Muscle layer of duodenum (tissue), 2 donors: ENCODE measurements around the gene FGF1.

ENCODE experiments used
- H3K27ac ChIP-seq: one replicate; pipeline ENCODE4 v1.7.0; 2013; ENCODE audit warnings: mild to moderate bottlenecking, low read length
- H3K27me3 ChIP-seq: one replicate; pipeline ENCODE4 v1.7.0; 2013; ENCODE audit warnings: low read depth, mild to moderate bottlenecking, control low read depth, low read length
- H3K36me3 ChIP-seq, 2 donors: one replicate each; pipeline ENCODE4 v1.7.0; 2013; ENCODE audit warnings: low read length in 2 of 2, control low read depth in 1 of 2, mild to moderate bottlenecking in 1 of 2; ENCODE audit not compliant: insufficient read depth in 2 of 2, control insufficient read depth in 1 of 2
- H3K4me1 ChIP-seq, 2 donors: one replicate each; pipeline ENCODE4 v1.7.0; 2013; ENCODE audit warnings: low read length in 2 of 2, mild to moderate bottlenecking in 2 of 2, control low read depth in 1 of 2, moderate library complexity in 1 of 2; ENCODE audit not compliant: insufficient read depth in 2 of 2, control insufficient read depth in 1 of 2
- H3K4me3 ChIP-seq, 2 donors: one replicate each; pipeline ENCODE4 v1.7.0; 2013; ENCODE audit warnings: low read length in 2 of 2, low read depth in 1 of 2, mild to moderate bottlenecking in 1 of 2
- H3K9me3 ChIP-seq, 2 donors: one replicate each; pipeline ENCODE4 v1.7.0; 2013; ENCODE audit warnings: low read length in 2 of 2, control low read depth in 1 of 2, mild to moderate bottlenecking in 1 of 2; ENCODE audit not compliant: control insufficient read depth in 1 of 2
- donor health status: healthy.

FGF1 gene

DNA sequence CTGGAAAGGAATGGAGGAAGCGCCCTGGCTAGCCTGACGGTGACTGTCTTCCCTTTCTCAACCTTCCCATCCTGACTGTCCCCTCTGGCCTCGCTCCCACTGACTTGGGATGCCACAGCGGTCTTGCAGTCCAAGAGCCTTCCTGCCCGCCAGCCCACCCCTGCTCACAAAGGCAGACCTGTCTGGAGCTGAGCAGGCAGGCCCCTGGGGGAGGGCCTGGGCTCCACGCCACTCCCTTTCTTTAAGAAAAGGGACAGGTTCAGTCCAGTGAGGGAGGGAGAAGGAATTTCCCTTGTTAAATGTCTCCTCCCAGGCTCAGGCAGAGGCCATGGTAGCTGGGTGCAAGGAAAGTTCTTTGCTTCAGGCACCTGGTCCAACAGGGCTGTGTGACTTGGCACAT is 18.1 kb downstream of the FGF1 start:
- H3K27ac ChIP-seq, result no peak overlapping the region
- peaks cover 2 to 10% of the 10 kb centered on the region in 2 donors for H3K4me1 ChIP-seq
- no peaks in the 10 kb centered on the region for H3K27me3 ChIP-seq
- H3K36me3 ChIP-seq, result no peaks in the 10 kb centered on the region
- no peaks in the 10 kb centered on the region for H3K9me3 ChIP-seq
- H3K4me3 ChIP-seq, result no peak overlapping the region

DNA sequence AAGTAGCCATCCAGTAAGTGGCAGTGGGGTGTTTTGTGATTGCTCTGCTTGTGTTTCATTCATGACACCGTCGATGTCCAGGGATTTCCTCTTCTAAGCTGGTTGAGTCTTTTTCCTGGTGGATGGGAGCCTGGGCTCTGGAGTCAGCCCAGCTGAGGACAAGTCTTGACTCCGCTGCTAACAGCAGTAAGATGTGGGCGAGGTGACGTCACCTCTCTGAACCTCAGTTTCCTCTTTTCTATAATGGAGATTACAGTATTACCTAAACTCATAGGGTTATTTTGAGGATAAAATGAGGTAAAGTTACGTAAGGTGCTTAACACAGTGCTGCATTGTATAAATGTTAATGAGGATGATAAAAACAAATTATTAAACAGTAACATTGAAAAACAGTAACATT is 21.3 kb downstream of the FGF1 start:
- no peaks in the 10 kb centered on the region for H3K36me3 ChIP-seq
- H3K27ac ChIP-seq, result no peak overlapping the region
- H3K4me3 ChIP-seq, result no peak overlapping the region
- no peaks in the 10 kb centered on the region for H3K27me3 ChIP-seq
- H3K9me3 ChIP-seq, result no peaks in the 10 kb centered on the region
- peaks cover 0 to 7% of the 10 kb centered on the region in 2 donors for H3K4me1 ChIP-seq

DNA sequence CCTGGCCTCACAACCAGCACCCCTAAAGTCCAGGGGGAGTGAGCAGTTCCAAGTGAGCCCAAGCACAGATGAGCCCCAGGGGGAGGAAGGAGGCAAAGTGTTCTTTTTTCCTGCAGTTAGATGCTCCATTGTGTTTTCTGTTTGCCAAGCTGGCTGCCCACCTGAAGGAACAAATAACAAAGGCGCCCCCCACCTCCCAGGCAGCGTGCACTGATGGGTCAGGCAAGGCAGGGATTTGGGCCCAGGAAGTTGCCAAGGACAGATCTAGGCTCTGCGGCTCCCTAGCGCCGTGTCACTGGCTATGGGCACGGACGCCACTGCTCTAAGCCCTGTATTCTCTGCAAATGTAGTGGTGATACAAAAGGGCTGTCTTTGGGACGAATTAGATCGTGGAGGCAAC is 21.8 kb downstream of the FGF1 start:
- no peak overlapping the region for H3K4me3 ChIP-seq

DNA sequence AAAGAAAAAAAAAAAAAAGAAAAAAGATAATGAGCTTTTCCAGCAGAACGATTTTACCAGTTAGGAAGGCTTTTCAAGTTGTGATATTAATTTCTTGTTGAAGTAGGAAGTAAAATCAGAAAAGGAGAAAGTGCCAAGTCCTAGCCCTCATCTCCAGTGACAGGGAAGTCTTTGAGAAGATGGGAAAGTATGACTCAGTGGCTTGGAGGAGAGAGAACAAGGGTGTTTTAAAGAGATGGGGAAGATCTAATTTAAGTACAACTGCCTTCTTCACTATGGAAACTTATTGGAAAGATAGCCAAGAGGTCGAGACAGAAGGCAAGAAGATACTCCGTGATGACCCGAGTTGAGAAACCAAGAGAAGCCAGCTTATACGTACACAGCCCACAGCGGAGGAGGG is 22.6 kb downstream of the FGF1 start:
- H3K36me3 ChIP-seq, result no peaks in the 10 kb centered on the region
- H3K4me3 ChIP-seq, result no peak overlapping the region
- H3K27me3 ChIP-seq, result no peaks in the 10 kb centered on the region
- no peak overlapping the region for H3K27ac ChIP-seq
- no peaks in the 10 kb centered on the region for H3K9me3 ChIP-seq
- H3K4me1 ChIP-seq, result no peaks in the 10 kb centered on the region

More for the DNA sequence above, 21.8 kb downstream of the FGF1 start:
- H3K27me3 ChIP-seq, result no peaks in the 10 kb centered on the region
- H3K9me3 ChIP-seq, result no peaks in the 10 kb centered on the region
- H3K27ac ChIP-seq, result no peak overlapping the region
- H3K4me1 ChIP-seq, result peaks cover 0 to 1% of the 10 kb centered on the region in 2 donors
- no peaks in the 10 kb centered on the region for H3K36me3 ChIP-seq

DNA sequence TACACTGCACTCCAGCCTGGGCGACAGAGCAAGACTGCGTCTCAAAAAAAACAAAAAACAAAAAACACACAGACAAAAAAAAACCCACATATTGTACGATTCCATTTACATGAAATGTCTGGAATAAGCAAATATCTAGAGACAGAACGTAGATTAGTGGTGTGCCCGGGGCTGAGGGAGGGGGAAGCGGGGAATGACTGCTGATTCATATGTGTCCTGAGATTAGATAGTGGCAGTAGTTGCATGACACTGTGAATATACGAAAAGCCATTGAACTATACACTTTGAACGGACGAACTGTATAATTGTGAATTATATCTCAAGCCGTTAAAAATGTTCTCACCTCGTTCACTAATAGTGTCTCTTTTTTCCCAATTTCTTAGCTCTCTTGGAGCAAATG is 23.9 kb downstream of the FGF1 start:
- Histone ChIP-seq H3K9me3 (no peaks in the 10 kb centered on the region), H3K27ac (no peak overlapping the region), H3K4me1 (no peaks in the 10 kb centered on the region), H3K36me3 (no peaks in the 10 kb centered on the region), H3K4me3 (no peak overlapping the region), H3K27me3 (no peaks in the 10 kb centered on the region)

DNA sequence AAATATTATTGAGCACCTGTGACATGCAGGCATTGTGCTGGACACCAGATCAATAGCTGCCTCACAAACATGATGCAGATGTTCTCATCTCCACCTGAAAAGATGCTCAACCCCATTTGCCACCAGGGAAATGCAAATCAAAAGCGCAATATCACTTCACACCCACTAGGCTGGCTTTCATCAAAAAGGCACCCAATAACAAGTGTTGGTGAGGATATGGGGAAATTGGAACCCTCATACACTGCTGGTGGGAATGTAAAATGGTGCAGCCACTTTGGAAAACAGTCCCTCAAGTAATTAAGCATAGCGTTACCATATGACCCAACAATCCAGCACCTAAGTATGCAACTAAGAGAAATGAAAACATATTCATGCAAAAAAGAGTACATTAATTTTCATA is 24.7 kb downstream of the FGF1 start:
- Histone ChIP-seq H3K36me3 (no peaks in the 10 kb centered on the region), H3K4me3 (no peak overlapping the region), H3K27ac (no peak overlapping the region), H3K4me1 (no peaks in the 10 kb centered on the region), H3K9me3 (no peaks in the 10 kb centered on the region), H3K27me3 (no peaks in the 10 kb centered on the region)

DNA sequence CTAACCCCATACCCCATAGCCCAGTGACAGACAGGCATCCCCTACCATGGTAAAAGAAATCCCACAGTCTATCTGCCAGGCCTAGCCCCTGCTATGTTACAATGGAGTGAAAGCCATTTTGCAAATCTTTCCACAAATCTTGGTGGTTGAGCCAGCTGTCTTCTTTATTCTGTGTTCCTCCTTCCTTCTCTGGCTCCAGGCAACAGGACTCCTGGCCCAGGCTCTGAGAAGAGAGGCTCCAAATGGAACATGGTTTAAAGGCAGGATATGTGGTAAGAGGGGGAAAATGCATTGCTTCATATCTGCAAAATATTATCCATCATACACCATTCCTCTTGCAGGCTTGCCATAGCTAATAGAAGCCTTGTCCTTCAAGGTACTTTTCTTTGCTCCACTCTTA is 25.2 kb downstream of the FGF1 start:
- no peaks in the 10 kb centered on the region for H3K36me3 ChIP-seq
- H3K27me3 ChIP-seq, result no peaks in the 10 kb centered on the region
- H3K27ac ChIP-seq, result no peak overlapping the region
- H3K9me3 ChIP-seq, result no peaks in the 10 kb centered on the region
- no peak overlapping the region for H3K4me3 ChIP-seq
- H3K4me1 ChIP-seq, result no peaks in the 10 kb centered on the region

DNA sequence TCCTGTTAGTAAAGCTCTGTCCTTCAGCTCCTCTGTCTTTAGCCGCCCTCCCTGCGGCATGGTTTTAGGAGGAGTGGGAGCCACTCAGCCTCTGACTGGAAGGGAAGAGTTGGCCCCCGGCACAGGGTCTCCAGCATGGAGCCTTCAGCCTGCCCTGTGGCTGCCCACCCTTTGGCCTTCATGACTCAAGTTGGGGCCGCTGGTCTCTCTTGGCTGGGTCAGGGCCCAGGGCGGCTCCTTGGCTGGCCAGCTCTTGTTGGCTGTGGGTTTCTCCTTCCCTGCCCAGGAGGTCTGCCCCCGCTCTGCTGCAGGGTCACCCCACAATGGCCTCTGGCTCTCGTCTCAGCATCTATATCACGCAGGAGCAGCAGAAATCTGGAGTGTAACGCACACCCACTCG is 25.7 kb downstream of the FGF1 start:
- Histone ChIP-seq H3K9me3 (no peaks in the 10 kb centered on the region), H3K4me3 (no peak overlapping the region), H3K27me3 (peaks cover 4% of the 10 kb centered on the region), H3K4me1 (no peaks in the 10 kb centered on the region), H3K36me3 (no peaks in the 10 kb centered on the region), H3K27ac (no peak overlapping the region)

DNA sequence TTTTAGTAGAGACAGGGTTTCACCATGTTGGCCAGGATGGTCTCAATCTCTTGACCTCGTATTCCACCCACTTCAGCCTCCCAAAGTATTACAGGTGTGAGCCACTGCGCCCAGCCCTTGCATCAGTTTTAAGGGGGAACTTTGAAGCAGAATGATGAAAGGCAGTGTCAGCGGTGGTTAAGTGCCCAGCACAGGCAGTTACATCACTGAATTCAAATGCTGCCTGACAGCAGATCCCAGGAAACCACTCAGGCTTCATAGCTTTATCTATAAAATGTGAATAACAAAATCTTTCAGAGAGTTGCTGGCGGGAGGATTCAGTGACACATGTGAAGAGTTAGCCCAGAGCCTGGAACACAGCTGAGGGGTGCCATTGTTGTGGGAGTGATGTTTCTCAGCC is 26.5 kb downstream of the FGF1 start:
- Histone ChIP-seq H3K36me3 (no peaks in the 10 kb centered on the region), H3K27me3 (peaks cover 5% of the 10 kb centered on the region), H3K27ac (no peak overlapping the region), H3K4me3 (no peak overlapping the region), H3K9me3 (no peaks in the 10 kb centered on the region), H3K4me1 (no peaks in the 10 kb centered on the region)

DNA sequence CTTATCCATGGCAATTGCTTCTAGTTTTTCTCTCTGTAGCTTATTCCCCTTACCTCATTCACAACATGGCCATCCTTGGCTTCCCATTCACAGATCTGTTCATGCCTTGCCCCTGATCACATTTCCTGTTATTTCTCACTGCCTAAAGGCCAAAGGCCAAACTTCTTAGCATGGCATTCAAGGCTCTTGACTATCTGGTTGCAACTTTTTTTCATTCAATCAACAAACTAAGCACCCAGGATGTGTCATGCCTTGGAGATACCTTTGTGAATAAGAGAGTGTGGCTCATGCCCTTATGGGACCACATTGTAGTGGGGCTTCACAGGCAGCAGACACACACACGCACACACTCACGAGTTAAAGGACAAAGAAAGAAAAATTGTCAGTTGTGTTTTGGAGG is 27.6 kb downstream of the FGF1 start:
- no peaks in the 10 kb centered on the region for H3K9me3 ChIP-seq
- H3K4me1 ChIP-seq, result no peaks in the 10 kb centered on the region
- H3K36me3 ChIP-seq, result no peaks in the 10 kb centered on the region
- H3K27ac ChIP-seq, result no peak overlapping the region
- peaks cover 5% of the 10 kb centered on the region for H3K27me3 ChIP-seq
- H3K4me3 ChIP-seq, result no peak overlapping the region

DNA sequence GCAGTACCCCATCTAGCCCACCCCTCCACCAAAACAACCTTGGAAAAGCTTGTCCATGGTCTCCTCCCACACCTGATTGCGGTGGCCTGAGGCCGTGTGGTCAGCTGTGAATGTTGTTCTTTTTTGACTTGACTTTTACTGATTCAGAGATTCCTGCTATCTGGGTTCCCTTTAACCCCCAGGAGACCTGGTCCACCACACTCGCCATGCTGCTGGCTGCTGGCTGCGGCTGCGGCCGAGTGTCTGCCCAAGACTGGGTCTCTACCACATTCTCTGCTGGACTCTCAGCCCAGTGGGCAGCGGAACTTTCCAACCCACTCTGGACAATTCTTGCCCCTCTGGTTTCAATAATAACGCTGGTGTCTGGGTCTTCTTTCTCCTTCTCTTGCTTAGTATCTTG is 28.4 kb downstream of the FGF1 start:
- no peaks in the 10 kb centered on the region for H3K9me3 ChIP-seq
- H3K27ac ChIP-seq, result no peak overlapping the region
- H3K36me3 ChIP-seq, result no peaks in the 10 kb centered on the region
- no peak overlapping the region for H3K4me3 ChIP-seq
- no peaks in the 10 kb centered on the region for H3K4me1 ChIP-seq
- peaks cover 5% of the 10 kb centered on the region for H3K27me3 ChIP-seq

DNA sequence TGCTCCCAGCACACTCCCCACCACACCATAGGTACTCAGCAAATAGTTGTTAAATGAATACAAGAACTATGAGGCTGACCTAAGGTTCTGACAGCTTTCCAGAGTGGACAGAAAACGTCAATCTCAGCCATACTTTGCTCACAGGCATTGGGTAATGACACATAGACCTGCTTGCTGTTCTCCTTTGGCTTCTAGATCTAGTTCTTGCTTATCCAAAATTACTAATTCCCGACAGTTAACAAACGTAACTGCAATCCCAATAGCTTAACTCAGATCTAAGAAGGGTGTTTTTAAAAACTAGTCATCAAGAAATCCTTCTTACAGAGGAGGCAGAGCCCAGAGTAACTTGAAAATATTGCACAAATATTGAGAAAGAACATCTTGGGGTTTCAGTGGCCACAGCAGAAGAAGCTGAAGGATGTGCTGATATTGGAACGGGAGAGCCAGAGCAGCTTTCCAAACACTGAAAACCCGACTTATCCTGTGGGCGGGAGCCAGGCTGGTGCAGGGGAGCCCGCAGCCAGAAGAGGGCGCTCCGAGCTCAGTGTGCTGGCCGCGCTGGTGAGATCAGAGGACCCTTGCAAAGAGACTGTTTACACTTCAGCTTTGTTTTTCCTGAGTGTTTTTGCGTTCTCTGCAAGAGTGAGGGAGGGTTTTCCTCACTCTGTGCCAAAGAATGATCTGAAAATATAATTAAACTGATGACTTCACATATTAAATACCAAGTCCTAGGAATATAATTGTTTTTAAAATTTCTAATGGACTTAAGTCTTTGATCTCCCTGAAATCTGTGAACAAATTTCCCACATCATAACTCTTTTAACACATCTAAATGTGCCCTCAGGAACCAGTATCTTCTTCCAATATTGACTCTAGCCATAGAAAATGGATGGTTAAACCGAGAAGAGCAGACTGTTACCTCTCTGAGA is 30.3 kb downstream of the FGF1 start:
- Histone ChIP-seq H3K36me3 (no peaks in the 10 kb centered on the region), H3K27me3 (peaks cover 5% of the 10 kb centered on the region), H3K4me1 (no peaks in the 10 kb centered on the region), H3K4me3 (no peak overlapping the region), H3K9me3 (no peaks in the 10 kb centered on the region), H3K27ac (no peak overlapping the region)
